Glutamatergic neuron (in vitro differentiated cells): Measurements from ENCODE around the gene WFDC13. TPM values are rescaled to one million over a fixed set of nuclear protein-coding genes. Genes with fewer than 3 reads are reported as not detected.

Experiments
- DNase-seq: peaks from one replicate; pipeline ENCODE4 v3.0.0; 2022
- H3K27ac Mint-ChIP-seq: one replicate; pipeline ENCODE4 v1.8.0; 2020; ENCODE audit warnings: mild to moderate bottlenecking, mixed read lengths, inconsistent platforms; ENCODE audit not compliant: unreplicated experiment
- H3K27me3 Mint-ChIP-seq: one replicate; pipeline ENCODE4 v1.8.0; 2020; ENCODE audit warnings: mild to moderate bottlenecking, moderate library complexity, mixed read lengths, inconsistent platforms; ENCODE audit not compliant: unreplicated experiment
- H3K36me3 Mint-ChIP-seq: one replicate; pipeline ENCODE4 v1.8.0; 2020; ENCODE audit warnings: mild to moderate bottlenecking, mixed read lengths, inconsistent platforms; ENCODE audit not compliant: unreplicated experiment
- H3K4me1 Mint-ChIP-seq: one replicate; pipeline ENCODE4 v1.8.0; 2020; ENCODE audit warnings: mild to moderate bottlenecking, low read depth, mixed read lengths, inconsistent platforms; ENCODE audit not compliant: unreplicated experiment
- H3K4me3 Mint-ChIP-seq: one replicate; pipeline ENCODE4 v1.8.0; 2020; ENCODE audit warnings: mild to moderate bottlenecking, mixed read lengths, inconsistent platforms; ENCODE audit not compliant: unreplicated experiment
- H3K9me3 Mint-ChIP-seq: one replicate; pipeline ENCODE4 v1.8.0; 2020; ENCODE audit warnings: mild to moderate bottlenecking, moderate library complexity, mixed read lengths, inconsistent platforms; ENCODE audit not compliant: unreplicated experiment
- CTCF ChIP-seq: fragments of 200-600 bp; sonication (generic); IDR thresholded peaks from one replicate; pipeline ENCODE4 v1.5.0; 2021; ENCODE audit not compliant: partially characterized antibody, unreplicated experiment
- microRNA-seq: library from miRNA; unstranded; fragments of <30 nt; microRNA quantifications from one replicate; pipeline ENCODE4, GENCODE V29; 2020; ENCODE audit not compliant: unreplicated experiment
- total RNA-seq: library from RNA; stranded (reverse); fragmentation: NEBNext Ultra II Directional; extraction: Animal tissue kit (Norgen Biotek cat#: 25700); gene quantifications from one replicate; pipeline ENCODE4 v1.2.1, GENCODE V29; 2021; ENCODE audit not compliant: unreplicated experiment

WFDC13 gene
- total RNA-seq, 1 donor from 2014 or later: not detected

- no peak for DNase-seq
- Mint-ChIP-seq H3K27me3 (no peaks in the 10 kb centered on the region), H3K27ac (no peak overlapping the region), H3K36me3 (no peaks in the 10 kb centered on the region), H3K4me3 (no peak overlapping the region), H3K9me3 (peaks cover 1% of the 10 kb centered on the region), H3K4me1 (no peaks in the 10 kb centered on the region)
- TF ChIP-seq CTCF: no peak
Observed at GRCh38 chr20:45742596-45742995, 40.8 kb downstream of the WFDC13 start.

- H3K36me3 Mint-ChIP-seq: no peaks in the 10 kb centered on the region
- H3K27ac Mint-ChIP-seq: no peak overlapping the region
- H3K4me1 Mint-ChIP-seq: no peaks in the 10 kb centered on the region
- peaks cover 1% of the 10 kb centered on the region for H3K9me3 Mint-ChIP-seq
- no peak overlapping the region for H3K4me3 Mint-ChIP-seq
- no peaks in the 10 kb centered on the region for H3K27me3 Mint-ChIP-seq
- no peak for TF ChIP-seq CTCF
- DNase-seq: no peak
Observed at GRCh38 chr20:45745015-45745414, 43.2 kb downstream of the WFDC13 start.

GRCh38 chr20:45751721-45752120, 49.9 kb downstream of the WFDC13 start:
- Mint-ChIP-seq H3K27ac (no peak overlapping the region), H3K4me1 (no peaks in the 10 kb centered on the region), H3K4me3 (no peak overlapping the region), H3K27me3 (no peaks in the 10 kb centered on the region), H3K36me3 (peaks cover 12% of the 10 kb centered on the region), H3K9me3 (no peaks in the 10 kb centered on the region)
- no peak for TF ChIP-seq CTCF
- no peak for DNase-seq

GRCh38 chr20:45752746-45753145, 50.9 kb downstream of the WFDC13 start:
- H3K27me3 Mint-ChIP-seq: no peaks in the 10 kb centered on the region

GRCh38 chr20:45758096-45758495, 56.3 kb downstream of the WFDC13 start:
- DNase-seq: no peak
- Mint-ChIP-seq H3K4me3 (no peak overlapping the region), H3K27ac (no peak overlapping the region), H3K9me3 (peaks cover 8% of the 10 kb centered on the region), H3K27me3 (no peaks in the 10 kb centered on the region), H3K36me3 (peaks cover 17% of the 10 kb centered on the region), H3K4me1 (no peaks in the 10 kb centered on the region)
- no peak for TF ChIP-seq CTCF

More at GRCh38 chr20:45752746-45753145, 50.9 kb downstream of the WFDC13 start:
- no peak overlapping the region for H3K4me3 Mint-ChIP-seq
- H3K4me1 Mint-ChIP-seq: no peaks in the 10 kb centered on the region
- no peak overlapping the region for H3K27ac Mint-ChIP-seq
- no peak for TF ChIP-seq CTCF
- no peak for DNase-seq
- peaks cover 12% of the 10 kb centered on the region for H3K36me3 Mint-ChIP-seq
- H3K9me3 Mint-ChIP-seq: peaks cover under 1% of the 10 kb centered on the region

Small RNA genes lying within 50 kb of the gene (microRNA-seq; reads per million reads assigned to microRNA genes)
- gene MIR3617: 2.5 reads per million, percentile 17 among the genes with 10 or more reads in this experiment

Other genes starting within 250 kb of the WFDC13 start
- 4.8 TPM for gene WFDC2, start 232.3 kb upstream of the WFDC13 start, total RNA-seq
- gene SPINT3, start 186.4 kb upstream of the WFDC13 start, total RNA-seq: not detected
- not detected for gene WFDC6, start 162.6 kb upstream of the WFDC13 start, total RNA-seq
- not detected for gene EPPIN, start 154.6 kb upstream of the WFDC13 start, total RNA-seq
- gene WFDC8, start 122.8 kb upstream of the WFDC13 start, total RNA-seq: not detected
- gene WFDC10A, start 72.3 kb upstream of the WFDC13 start, total RNA-seq: not detected
- not detected for gene WFDC9, start 70.8 kb upstream of the WFDC13 start, total RNA-seq
- not detected for gene WFDC11, start 31.8 kb upstream of the WFDC13 start, total RNA-seq
- not detected for gene WFDC10B, start 3.0 kb downstream of the WFDC13 start, total RNA-seq
- not detected for gene SPINT4, start 20.3 kb downstream of the WFDC13 start, total RNA-seq
- gene WFDC3, start 89.8 kb downstream of the WFDC13 start, total RNA-seq: not detected
- 27.0 TPM for gene DNTTIP1, start 89.9 kb downstream of the WFDC13 start, total RNA-seq
- gene UBE2C, start 110.6 kb downstream of the WFDC13 start, total RNA-seq: 33.0 TPM
- 0.64 TPM for gene TNNC2, start 125.3 kb downstream of the WFDC13 start, total RNA-seq
- 10.2 TPM for gene SNX21, start 131.8 kb downstream of the WFDC13 start, total RNA-seq
- gene ACOT8, start 155.4 kb downstream of the WFDC13 start, total RNA-seq: 33.8 TPM
- gene ZSWIM3, start 155.6 kb downstream of the WFDC13 start, total RNA-seq: 7.9 TPM
- 10.2 TPM for gene ZSWIM1, start 179.2 kb downstream of the WFDC13 start, total RNA-seq
- 1.2 TPM for gene SPATA25, start 185.6 kb downstream of the WFDC13 start, total RNA-seq
- gene NEURL2, start 189.2 kb downstream of the WFDC13 start, total RNA-seq: 3.5 TPM
- 63.7 TPM for gene CTSA, start 189.3 kb downstream of the WFDC13 start, total RNA-seq
- 29.7 TPM for gene PLTP, start 210.1 kb downstream of the WFDC13 start, total RNA-seq
- 37.6 TPM for gene PCIF1, start 232.6 kb downstream of the WFDC13 start, total RNA-seq